ENCODE measurements around the gene MRS2. TPM values are rescaled to one million over a fixed set of nuclear protein-coding genes. Genes with fewer than 3 reads are reported as not detected.

The MRS2 gene
- total RNA-seq, 2 experiments from 2014 or later: 24.7 to 26.3 TPM

DNA sequence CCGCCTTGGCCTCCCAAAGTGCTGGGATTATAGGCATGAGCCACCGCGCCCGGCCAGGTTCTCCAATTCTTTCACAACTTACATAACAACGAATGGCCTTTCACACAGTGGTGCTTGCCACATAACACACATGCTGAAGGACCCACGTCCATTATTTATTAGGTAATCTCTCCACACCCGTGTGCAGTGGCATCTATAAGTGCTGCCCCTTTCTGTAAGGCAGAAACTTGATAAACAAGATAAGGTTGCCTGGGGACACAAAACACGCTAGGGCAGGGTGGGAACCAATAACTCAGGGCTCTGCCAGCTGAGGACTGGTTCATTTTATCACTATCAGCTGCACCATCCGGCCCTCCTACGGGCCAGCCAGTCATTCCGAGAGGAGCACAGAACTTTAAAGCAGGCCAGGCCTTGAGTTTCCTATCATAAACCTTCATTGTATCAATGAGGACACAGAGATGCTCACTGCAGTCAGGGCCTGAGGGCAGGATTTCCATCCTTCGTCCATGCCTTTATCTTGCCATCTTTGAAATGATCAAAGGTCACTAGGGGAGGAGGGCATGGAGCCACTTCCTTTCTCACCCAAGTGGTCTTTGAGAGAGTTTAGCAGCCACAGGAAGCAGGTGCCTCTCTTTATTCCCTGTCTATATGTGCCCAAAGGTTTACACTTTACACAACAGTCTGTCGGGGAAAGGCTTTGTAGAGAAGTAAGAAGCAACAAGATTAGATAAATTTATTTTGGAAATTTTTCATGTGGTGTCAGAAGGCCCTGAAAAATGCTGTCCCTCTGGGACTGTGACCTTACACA, 49.0 kb downstream of the MRS2 start:
- ChIA-PET POLR2A (no interaction called here), CTCF (no interaction called here)
- Mint-ChIP-seq H3K4me3 (no peak overlapping the region), H3K4me1 (ENCODE audit: low read depth) (no peaks in the 10 kb centered on the region), H3K27ac (no peak overlapping the region), H3K9me3 (no peaks in the 10 kb centered on the region), H3K27me3 (no peaks in the 10 kb centered on the region), H3K36me3 (ENCODE audit: low read depth) (no peaks in the 10 kb centered on the region)
- TF ChIP-seq, protein P1, sequence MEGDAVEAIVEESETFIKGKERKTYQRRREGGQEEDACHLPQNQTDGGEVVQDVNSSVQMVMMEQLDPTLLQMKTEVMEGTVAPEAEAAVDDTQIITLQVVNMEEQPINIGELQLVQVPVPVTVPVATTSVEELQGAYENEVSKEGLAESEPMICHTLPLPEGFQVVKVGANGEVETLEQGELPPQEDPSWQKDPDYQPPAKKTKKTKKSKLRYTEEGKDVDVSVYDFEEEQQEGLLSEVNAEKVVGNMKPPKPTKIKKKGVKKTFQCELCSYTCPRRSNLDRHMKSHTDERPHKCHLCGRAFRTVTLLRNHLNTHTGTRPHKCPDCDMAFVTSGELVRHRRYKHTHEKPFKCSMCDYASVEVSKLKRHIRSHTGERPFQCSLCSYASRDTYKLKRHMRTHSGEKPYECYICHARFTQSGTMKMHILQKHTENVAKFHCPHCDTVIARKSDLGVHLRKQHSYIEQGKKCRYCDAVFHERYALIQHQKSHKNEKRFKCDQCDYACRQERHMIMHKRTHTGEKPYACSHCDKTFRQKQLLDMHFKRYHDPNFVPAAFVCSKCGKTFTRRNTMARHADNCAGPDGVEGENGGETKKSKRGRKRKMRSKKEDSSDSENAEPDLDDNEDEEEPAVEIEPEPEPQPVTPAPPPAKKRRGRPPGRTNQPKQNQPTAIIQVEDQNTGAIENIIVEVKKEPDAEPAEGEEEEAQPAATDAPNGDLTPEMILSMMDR (IDR thresholded peaks at IDR 0.05): no peak
- ATAC-seq: no peak
- intact Hi-C loops (cut with micrococcal nuclease): no loop called here
- no peak for DNase-seq

DNA sequence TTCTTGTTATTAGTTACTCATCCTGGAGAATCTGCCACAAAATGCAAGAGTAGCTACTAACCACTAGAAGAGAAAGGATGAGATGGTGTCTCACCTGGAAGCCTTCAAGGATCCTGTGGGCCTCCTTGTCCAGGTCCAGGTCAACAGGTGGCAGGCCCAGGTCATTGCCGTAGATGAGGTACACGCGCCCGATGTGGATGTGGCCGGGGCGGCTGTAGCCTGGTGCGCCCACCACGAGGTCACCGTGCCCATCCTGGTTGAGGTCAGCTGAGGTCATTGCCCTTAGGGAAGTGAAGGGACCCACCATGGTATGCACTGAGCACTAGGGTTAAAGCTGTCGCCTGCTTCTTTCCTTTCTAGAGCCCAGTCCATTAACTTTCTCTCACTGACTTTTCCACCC, 51.2 kb downstream of the MRS2 start:
- H3K27me3 Mint-ChIP-seq: no peaks in the 10 kb centered on the region
- no peaks in the 10 kb centered on the region for H3K9me3 Mint-ChIP-seq
- DNase-seq (no peak), ATAC-seq (no peak)
- H3K27ac Mint-ChIP-seq: no peak overlapping the region
- H3K4me3 Mint-ChIP-seq: no peak overlapping the region
- H3K4me1 Mint-ChIP-seq (ENCODE audit: low read depth): no peaks in the 10 kb centered on the region
- POLR2A ChIA-PET: no interaction called here
- TF ChIP-seq, protein P1 (IDR thresholded peaks at IDR 0.05): no peak
- intact Hi-C loops (cut with micrococcal nuclease): no loop called here
- no peaks in the 10 kb centered on the region for H3K36me3 Mint-ChIP-seq (ENCODE audit: low read depth)
- CTCF ChIA-PET: interaction anchor here (2.3 kb wide), 1 partner anchor 24 kb away, joined by 6 read pairs; no protein-coding TSS in a partner anchor

DNA sequence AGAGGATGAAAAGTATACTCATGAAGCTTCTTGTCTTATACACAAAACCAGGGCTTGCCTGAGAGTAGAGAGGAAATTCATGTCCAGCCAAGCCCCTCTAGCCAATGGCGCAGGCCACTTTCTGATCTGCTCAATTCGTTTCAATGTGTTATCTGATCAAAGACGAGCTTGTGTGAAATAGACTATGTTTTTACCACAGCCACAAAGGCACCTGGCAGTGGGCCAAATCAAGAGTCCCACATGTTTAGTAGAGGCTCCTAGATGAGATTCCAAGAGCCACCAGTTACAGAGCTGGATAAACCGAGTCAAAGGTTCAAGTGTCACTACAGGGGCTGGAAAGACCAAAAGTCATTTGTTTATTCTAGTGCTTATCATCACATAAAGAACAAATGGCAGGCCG, 51.7 kb downstream of the MRS2 start:
- intact Hi-C loops (cut with micrococcal nuclease): no loop called here
- TF ChIP-seq, protein P1 (IDR thresholded peaks at IDR 0.05): no peak
- Mint-ChIP-seq H3K4me1 (ENCODE audit: low read depth) (no peaks in the 10 kb centered on the region), H3K9me3 (no peaks in the 10 kb centered on the region), H3K36me3 (ENCODE audit: low read depth) (no peaks in the 10 kb centered on the region), H3K4me3 (no peak overlapping the region), H3K27ac (no peak overlapping the region), H3K27me3 (no peaks in the 10 kb centered on the region)
- no peak for ATAC-seq
- DNase-seq: no peak
- ChIA-PET CTCF (interaction anchor here (2.3 kb wide), 1 partner anchor 24 kb away, joined by 6 read pairs; no protein-coding TSS in a partner anchor), POLR2A (no interaction called here)

DNA sequence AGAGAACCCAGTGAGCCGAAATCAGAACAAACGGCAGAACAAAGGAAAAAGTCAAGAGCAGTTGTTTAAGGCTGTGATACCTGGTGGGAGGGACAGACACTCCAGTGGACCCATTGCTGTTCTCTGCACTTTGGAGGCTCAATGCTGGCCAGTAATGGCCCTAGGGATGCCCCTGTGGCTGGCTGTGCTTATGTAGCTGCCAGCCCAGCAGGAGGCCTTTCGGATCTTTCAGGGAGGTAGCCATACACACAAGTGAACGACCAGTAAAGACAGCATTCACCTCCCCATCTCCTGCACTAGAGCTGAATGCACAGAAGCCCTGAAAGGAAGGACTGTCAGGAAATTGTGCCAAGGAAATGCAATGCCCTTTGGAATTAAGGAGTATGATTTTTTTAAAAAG, 52.3 kb downstream of the MRS2 start:
- Mint-ChIP-seq H3K27ac (no peak overlapping the region), H3K9me3 (no peaks in the 10 kb centered on the region), H3K4me1 (ENCODE audit: low read depth) (no peaks in the 10 kb centered on the region), H3K27me3 (no peaks in the 10 kb centered on the region), H3K4me3 (no peak overlapping the region), H3K36me3 (ENCODE audit: low read depth) (no peaks in the 10 kb centered on the region)
- ChIA-PET CTCF (interaction anchor here (2.3 kb wide), 1 partner anchor 25 kb away, joined by 6 read pairs; no protein-coding TSS in a partner anchor), POLR2A (no interaction called here)
- ATAC-seq (no peak), DNase-seq (no peak)
- TF ChIP-seq, protein P1 (IDR thresholded peaks at IDR 0.05): no peak
- intact Hi-C loops (cut with micrococcal nuclease): no loop called here

DNA sequence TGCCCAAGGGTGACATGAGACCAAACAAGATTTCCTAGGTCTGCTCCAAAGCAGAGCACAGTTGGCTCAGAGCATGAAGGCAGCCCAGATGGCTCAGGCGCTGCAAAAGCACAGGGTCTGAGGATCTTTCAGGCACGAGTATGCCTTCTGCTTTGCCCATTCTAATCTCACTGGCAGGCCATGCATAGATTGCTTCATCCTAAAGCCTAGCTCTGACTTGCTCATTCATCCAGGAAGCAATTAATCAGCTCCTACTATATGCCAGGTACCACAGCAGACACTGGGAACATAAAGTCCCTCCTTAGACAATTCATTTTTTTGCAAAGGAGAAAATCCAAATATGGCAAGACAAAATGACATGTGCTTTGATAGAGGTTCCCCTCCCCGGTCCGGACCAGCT, 55.4 kb downstream of the MRS2 start:
- CTCF ChIA-PET: no interaction called here
- no peaks in the 10 kb centered on the region for H3K4me1 Mint-ChIP-seq (ENCODE audit: low read depth)
- H3K9me3 Mint-ChIP-seq: no peaks in the 10 kb centered on the region
- H3K4me3 Mint-ChIP-seq: no peak overlapping the region
- intact Hi-C loops (cut with micrococcal nuclease): no loop called here
- H3K36me3 Mint-ChIP-seq (ENCODE audit: low read depth): no peaks in the 10 kb centered on the region
- no peaks in the 10 kb centered on the region for H3K27me3 Mint-ChIP-seq
- H3K27ac Mint-ChIP-seq: no peak overlapping the region
- no peak for DNase-seq
- TF ChIP-seq, protein P1 (IDR thresholded peaks at IDR 0.05): no peak
- ATAC-seq: no peak
- POLR2A ChIA-PET: no interaction called here

All from activated CD8-positive, alpha-beta T cell treated with anti-CD3 and anti-CD28 coated beads for 36 hours (primary cell).